ENCODE results near the gene GABBR2. TPM values are rescaled to one million over a fixed set of nuclear protein-coding genes. Genes with fewer than 3 reads are reported as not detected.

The GABBR2 gene
- total RNA-seq, 1 experiment from 2014 or later: not detected

DNA sequence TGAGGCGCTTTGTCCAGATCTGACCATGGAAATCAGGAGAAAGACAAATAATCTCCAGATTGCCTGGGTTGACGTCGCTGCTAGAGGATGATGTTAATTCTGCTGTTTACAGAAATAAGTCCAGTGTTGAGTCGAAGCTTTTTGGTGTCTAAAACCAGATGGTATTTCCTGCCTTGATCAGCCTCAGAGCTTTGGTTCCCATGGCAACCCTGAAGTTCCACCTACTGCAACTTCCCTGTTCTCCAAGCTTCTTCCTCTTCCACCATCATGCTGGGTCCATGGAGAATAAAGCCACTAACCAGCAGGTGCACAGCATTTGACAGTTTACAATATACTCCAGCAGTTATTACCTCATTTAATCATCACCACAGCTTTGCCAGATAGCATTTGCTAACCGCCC, 18.0 kb upstream of the GABBR2 start:
- BruUV-seq (replicated peaks): no TSS peak
- peaks cover 35% of the 10 kb centered on the region for H3K27me3 ChIP-seq (replicated peaks; ENCODE audit: insufficient read depth, low read depth, low read length, poor library complexity)
- POLR2A ChIA-PET (ENCODE audit: low non-redundant PET): no interaction called here
- DNase-seq (ENCODE audit: low spot score): no peak
- H3K4me3 ChIP-seq (ENCODE audit: low read depth, low read length, poor library complexity, severe bottlenecking): no peak overlapping the region
- H3K27ac ChIP-seq (ENCODE audit: low read depth, low read length, poor library complexity, severe bottlenecking): no peak overlapping the region
- TF ChIP-seq, protein P1, sequence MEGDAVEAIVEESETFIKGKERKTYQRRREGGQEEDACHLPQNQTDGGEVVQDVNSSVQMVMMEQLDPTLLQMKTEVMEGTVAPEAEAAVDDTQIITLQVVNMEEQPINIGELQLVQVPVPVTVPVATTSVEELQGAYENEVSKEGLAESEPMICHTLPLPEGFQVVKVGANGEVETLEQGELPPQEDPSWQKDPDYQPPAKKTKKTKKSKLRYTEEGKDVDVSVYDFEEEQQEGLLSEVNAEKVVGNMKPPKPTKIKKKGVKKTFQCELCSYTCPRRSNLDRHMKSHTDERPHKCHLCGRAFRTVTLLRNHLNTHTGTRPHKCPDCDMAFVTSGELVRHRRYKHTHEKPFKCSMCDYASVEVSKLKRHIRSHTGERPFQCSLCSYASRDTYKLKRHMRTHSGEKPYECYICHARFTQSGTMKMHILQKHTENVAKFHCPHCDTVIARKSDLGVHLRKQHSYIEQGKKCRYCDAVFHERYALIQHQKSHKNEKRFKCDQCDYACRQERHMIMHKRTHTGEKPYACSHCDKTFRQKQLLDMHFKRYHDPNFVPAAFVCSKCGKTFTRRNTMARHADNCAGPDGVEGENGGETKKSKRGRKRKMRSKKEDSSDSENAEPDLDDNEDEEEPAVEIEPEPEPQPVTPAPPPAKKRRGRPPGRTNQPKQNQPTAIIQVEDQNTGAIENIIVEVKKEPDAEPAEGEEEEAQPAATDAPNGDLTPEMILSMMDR (conservative IDR thresholded peaks at IDR 0.05; ENCODE audit: low read depth, low read length): no peak
- no peak for TF ChIP-seq EZH2 (IDR thresholded peaks at IDR 0.05; ENCODE audit: borderline replicate concordance, low read depth, low read length, poor library complexity, severe bottlenecking)
- no peaks in the 10 kb centered on the region for H3K9me3 ChIP-seq (ENCODE audit: low read depth, low read length, poor library complexity, severe bottlenecking)
- H3K36me3 ChIP-seq (ENCODE audit: insufficient read depth, low read length, poor library complexity, severe bottlenecking): no peaks in the 10 kb centered on the region
- intact Hi-C loops (cut with micrococcal nuclease; ENCODE audit: unreplicated experiment): no loop called here
- CTCF ChIA-PET: no interaction called here
- no peaks in the 10 kb centered on the region for H3K4me1 ChIP-seq (ENCODE audit: insufficient read depth, low read length, poor library complexity, severe bottlenecking)

DNA sequence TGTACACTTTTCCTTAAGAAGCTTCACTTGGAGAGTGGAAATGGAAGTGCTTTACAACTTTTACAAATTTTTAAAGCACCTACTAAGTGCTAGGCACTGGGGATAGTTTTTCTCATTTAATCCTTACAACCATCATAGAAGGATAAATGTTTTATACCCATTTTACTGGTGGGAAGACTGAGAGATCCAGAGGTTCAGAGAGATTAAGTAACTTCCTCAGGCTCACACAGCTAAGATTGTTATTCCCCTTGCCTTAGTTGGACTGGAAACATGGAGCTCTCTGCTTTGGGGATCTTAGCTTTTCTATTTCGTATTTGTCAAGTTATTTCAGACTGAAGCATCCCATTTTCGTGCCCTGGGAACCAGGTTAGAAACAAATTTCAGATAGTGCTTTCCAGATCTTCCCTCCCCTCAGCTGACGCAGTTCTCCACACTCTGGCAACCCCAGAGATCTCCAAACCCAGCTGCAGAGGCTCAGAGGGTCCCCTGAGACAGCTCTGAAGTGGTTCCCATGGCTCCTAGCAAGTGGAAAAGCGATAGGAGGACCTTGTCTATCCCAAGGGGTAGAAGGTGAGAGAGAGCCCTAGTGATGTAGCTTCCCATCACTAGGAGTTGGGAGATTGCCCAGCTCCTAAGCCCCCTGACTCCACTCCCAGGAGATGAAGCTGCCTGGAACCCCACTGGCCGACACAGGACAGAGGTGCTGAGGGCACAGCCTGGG, 16.2 kb upstream of the GABBR2 start:
- DNase-seq (ENCODE audit: low spot score): no peak
- TF ChIP-seq, protein P1 (conservative IDR thresholded peaks at IDR 0.05; ENCODE audit: low read depth, low read length): no peak
- TF ChIP-seq EZH2 (IDR thresholded peaks at IDR 0.05; ENCODE audit: borderline replicate concordance, low read depth, low read length, poor library complexity, severe bottlenecking): no peak
- CTCF ChIA-PET: no interaction called here
- Histone ChIP-seq H3K27me3 (replicated peaks; ENCODE audit: insufficient read depth, low read depth, low read length, poor library complexity) (peaks cover 40% of the 10 kb centered on the region), H3K4me3 (ENCODE audit: low read depth, low read length, poor library complexity, severe bottlenecking) (no peak overlapping the region), H3K9me3 (ENCODE audit: low read depth, low read length, poor library complexity, severe bottlenecking) (no peaks in the 10 kb centered on the region), H3K4me1 (ENCODE audit: insufficient read depth, low read length, poor library complexity, severe bottlenecking) (no peaks in the 10 kb centered on the region), H3K36me3 (ENCODE audit: insufficient read depth, low read length, poor library complexity, severe bottlenecking) (no peaks in the 10 kb centered on the region), H3K27ac (ENCODE audit: low read depth, low read length, poor library complexity, severe bottlenecking) (no peak overlapping the region)
- intact Hi-C loops (cut with micrococcal nuclease; ENCODE audit: unreplicated experiment): no loop called here
- POLR2A ChIA-PET (ENCODE audit: low non-redundant PET): no interaction called here
- BruUV-seq (replicated peaks): no TSS peak

DNA sequence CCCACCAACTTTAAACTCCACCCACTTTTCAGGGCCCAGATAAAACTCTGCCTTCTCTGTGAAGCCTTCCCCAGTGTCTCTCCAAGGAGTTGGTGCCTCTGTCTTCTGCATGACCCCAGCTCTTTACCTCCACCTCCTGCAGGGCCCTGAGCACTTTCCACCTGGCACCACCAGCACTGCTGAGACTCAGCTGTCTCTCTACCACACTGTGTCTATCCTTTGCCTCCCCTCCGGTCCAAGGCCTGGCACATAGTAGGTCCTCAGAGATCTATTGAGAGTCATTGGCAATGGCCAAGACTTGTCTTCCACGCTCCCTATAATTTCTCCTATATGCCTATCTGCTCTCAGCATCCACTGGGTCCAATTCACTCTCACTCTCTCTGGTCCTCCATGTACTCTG, 12.9 kb upstream of the GABBR2 start:
- CTCF ChIA-PET: no interaction called here
- no peak overlapping the region for H3K27ac ChIP-seq (ENCODE audit: low read depth, low read length, poor library complexity, severe bottlenecking)
- no peaks in the 10 kb centered on the region for H3K4me1 ChIP-seq (ENCODE audit: insufficient read depth, low read length, poor library complexity, severe bottlenecking)
- H3K27me3 ChIP-seq (replicated peaks; ENCODE audit: insufficient read depth, low read depth, low read length, poor library complexity): peaks cover 59% of the 10 kb centered on the region
- no peaks in the 10 kb centered on the region for H3K9me3 ChIP-seq (ENCODE audit: low read depth, low read length, poor library complexity, severe bottlenecking)
- no peak for TF ChIP-seq EZH2 (IDR thresholded peaks at IDR 0.05; ENCODE audit: borderline replicate concordance, low read depth, low read length, poor library complexity, severe bottlenecking)
- TF ChIP-seq, protein P1 (conservative IDR thresholded peaks at IDR 0.05; ENCODE audit: low read depth, low read length): no peak
- BruUV-seq (replicated peaks): no TSS peak
- no peak overlapping the region for H3K4me3 ChIP-seq (ENCODE audit: low read depth, low read length, poor library complexity, severe bottlenecking)
- H3K36me3 ChIP-seq (ENCODE audit: insufficient read depth, low read length, poor library complexity, severe bottlenecking): no peaks in the 10 kb centered on the region
- intact Hi-C loops (cut with micrococcal nuclease; ENCODE audit: unreplicated experiment): no loop called here
- no peak for DNase-seq (ENCODE audit: low spot score)
- POLR2A ChIA-PET (ENCODE audit: low non-redundant PET): no interaction called here

All from A673 (cell line).